Activated CD4-positive, alpha-beta T cell treated with anti-CD3 and anti-CD28 coated beads, Interleukin-2, amount 10 ng/mL, durations not matched to agents 24 days and 14 days (primary cell): ENCODE data around the gene PCDH9. TPM values are rescaled to one million over a fixed set of nuclear protein-coding genes. Genes with fewer than 3 reads are reported as not detected.

Source experiments
- DNase-seq: peaks from one replicate; pipeline ENCODE4 v3.0.0; 2022
- H3K27ac Mint-ChIP-seq: one replicate; pipeline ENCODE4 v1.8.0; 2022; ENCODE audit warnings: mild to moderate bottlenecking, mixed read lengths
- H3K27me3 Mint-ChIP-seq: one replicate; pipeline ENCODE4 v1.8.0; 2022; ENCODE audit warnings: mixed read lengths
- H3K36me3 Mint-ChIP-seq: one replicate; pipeline ENCODE4 v1.8.0; 2022; ENCODE audit warnings: low read depth, mild to moderate bottlenecking, mixed read lengths
- H3K4me1 Mint-ChIP-seq: one replicate; pipeline ENCODE4 v1.8.0; 2021; ENCODE audit warnings: mixed read lengths
- H3K4me3 Mint-ChIP-seq: one replicate; pipeline ENCODE4 v1.8.0; 2022; ENCODE audit warnings: mild to moderate bottlenecking, moderate library complexity, mixed read lengths
- H3K9me3 Mint-ChIP-seq: one replicate; pipeline ENCODE4 v1.8.0; 2021; ENCODE audit warnings: mixed read lengths
- intact Hi-C: fragments of 100-400 bp; cut with micrococcal nuclease; formaldehyde crosslinking; loops from one replicate; pipeline ENCODE4 v1.15.1; 2023
- total RNA-seq: library from RNA; stranded (reverse); gene quantifications from 2 replicates; pipeline ENCODE4 v1.2.3, GENCODE V29; 2022

Gene PCDH9
- total RNA-seq, 1 donor from 2014 or later, result 0.09 TPM

DNA sequence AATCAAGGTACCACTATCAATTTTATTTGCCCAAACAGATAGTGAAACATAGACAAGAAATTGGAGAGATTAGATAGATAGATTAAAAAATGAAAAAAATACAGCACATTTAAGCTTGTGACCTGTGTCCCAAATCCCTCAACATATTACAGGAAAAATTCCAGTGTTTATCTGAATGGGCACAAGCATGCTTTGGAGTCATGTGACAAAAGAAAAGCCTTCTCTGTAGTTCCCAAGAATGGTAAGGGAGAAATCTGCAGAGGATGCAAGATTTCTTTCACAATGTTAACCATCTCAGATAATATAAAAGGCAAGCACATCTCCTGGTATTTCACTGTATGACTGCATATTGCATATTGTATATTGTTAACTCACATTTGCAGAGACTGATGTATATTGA, 168.0 kb downstream of the PCDH9 start:
- Mint-ChIP-seq H3K27ac (no peak overlapping the region), H3K9me3 (no peaks in the 10 kb centered on the region), H3K4me1 (no peaks in the 10 kb centered on the region), H3K4me3 (no peak overlapping the region), H3K36me3 (no peaks in the 10 kb centered on the region), H3K27me3 (no peaks in the 10 kb centered on the region)
- intact Hi-C loops, result no loop called here
- DNase-seq, result no peak

DNA sequence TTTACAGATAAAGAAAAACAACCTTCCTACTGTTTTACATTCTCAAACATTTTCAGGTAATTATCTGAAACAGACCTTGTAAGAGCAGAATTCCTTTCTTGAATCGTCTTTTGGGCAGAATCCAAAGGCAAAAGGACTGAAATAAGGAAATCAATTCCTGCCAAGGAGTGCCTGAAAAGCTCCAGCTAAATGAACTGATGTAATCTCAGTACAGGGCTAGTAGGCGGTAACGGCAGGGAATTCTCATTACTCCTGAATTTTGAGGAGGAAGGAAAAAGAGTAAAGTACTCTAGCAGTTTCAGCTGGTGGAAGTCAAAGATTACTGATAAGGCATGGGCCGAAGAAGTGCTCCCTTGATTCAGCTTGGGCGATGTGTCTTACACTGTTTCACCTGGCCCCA, 168.4 kb downstream of the PCDH9 start:
- Mint-ChIP-seq H3K4me1 (no peaks in the 10 kb centered on the region), H3K27me3 (no peaks in the 10 kb centered on the region), H3K36me3 (no peaks in the 10 kb centered on the region), H3K4me3 (no peak overlapping the region), H3K9me3 (no peaks in the 10 kb centered on the region), H3K27ac (no peak overlapping the region)
- intact Hi-C loops, result no loop called here
- DNase-seq, result no peak

DNA sequence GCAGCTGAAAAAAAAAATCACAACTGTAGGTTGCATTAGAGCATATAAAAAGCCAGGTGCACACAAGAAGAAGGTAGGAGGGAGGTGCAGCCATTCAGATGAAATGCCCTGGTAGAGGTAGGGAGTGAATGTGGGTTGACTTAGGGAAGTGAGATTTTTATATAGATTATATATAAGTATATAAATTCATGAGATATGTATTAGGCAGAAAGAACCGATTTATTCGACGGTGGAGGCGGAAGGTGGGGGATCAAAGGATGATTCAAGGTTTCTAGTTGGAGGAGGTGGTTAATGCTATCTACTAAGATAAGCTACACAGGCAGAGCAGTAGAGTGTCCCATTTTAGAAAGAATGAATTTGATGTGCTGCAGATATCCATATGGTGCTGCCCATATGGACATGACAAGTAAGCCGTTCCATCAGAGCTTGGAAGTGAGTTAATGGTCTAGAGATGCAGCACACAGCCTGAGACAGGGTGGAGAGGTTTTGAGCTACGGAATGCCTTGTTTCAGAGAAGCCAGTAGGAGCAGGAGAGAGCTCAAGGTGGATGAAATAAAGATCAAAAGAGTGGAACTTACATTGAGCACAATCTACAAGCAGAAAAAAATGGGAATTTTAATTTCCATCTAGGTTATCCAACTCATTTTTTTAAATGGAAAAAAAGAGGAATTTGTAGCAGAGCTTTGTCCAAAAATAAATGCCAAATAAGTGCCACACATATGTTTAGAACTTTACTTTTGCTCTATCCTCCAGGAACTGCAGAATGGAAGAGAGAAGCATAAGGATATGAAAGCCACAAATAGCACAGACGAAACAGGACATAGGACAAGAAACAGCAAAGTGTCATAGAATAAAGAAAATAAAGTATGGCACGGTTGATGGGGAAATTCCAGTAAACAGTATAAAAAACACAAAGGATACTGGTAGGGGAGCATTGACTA, 177.3 kb downstream of the PCDH9 start:
- Mint-ChIP-seq H3K4me3 (no peak overlapping the region), H3K27me3 (no peaks in the 10 kb centered on the region), H3K36me3 (no peaks in the 10 kb centered on the region), H3K9me3 (no peaks in the 10 kb centered on the region), H3K27ac (no peak overlapping the region), H3K4me1 (peaks cover 4% of the 10 kb centered on the region)
- no peak for DNase-seq
- intact Hi-C loops, result no loop called here

DNA sequence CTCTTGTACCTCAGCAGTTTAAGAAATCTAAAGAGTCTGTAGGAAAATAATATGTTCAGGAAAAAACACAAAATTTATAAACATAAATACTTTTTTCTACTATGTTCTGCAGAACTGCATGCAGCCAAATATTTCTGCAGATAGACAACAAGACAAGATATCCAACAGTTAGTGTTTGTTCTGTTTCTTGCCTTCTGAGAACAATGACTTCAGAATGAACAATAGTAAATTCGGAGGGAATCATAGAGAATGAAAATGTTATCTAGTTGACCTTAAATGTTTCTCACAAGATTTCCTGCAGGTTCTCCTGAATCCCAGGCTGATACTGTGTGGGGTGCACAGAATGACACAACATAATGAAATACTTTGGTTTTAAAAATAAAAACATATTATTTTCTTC, 180.4 kb downstream of the PCDH9 start:
- Mint-ChIP-seq H3K9me3 (no peaks in the 10 kb centered on the region), H3K27me3 (no peaks in the 10 kb centered on the region), H3K4me3 (no peak overlapping the region), H3K4me1 (peaks cover 4% of the 10 kb centered on the region), H3K36me3 (no peaks in the 10 kb centered on the region), H3K27ac (no peak overlapping the region)
- DNase-seq, result no peak
- intact Hi-C loops, result no loop called here

DNA sequence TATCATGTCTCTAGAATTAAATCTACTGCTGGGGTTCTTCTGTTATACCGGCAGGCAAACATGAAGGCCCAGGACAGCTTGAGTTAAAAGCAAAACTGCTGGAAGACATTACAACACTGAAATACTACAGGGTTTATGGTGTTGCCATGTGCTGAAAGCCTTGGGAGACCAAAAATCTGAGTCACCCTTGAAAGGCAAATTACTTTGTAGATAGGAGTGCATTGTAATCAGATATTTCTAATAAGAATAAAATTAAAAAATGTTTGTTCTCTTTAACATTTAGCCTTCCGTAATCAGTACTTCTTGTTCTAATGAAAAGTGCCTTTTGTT, 181.3 kb downstream of the PCDH9 start:
- H3K4me3 Mint-ChIP-seq, result no peak overlapping the region

DNA sequence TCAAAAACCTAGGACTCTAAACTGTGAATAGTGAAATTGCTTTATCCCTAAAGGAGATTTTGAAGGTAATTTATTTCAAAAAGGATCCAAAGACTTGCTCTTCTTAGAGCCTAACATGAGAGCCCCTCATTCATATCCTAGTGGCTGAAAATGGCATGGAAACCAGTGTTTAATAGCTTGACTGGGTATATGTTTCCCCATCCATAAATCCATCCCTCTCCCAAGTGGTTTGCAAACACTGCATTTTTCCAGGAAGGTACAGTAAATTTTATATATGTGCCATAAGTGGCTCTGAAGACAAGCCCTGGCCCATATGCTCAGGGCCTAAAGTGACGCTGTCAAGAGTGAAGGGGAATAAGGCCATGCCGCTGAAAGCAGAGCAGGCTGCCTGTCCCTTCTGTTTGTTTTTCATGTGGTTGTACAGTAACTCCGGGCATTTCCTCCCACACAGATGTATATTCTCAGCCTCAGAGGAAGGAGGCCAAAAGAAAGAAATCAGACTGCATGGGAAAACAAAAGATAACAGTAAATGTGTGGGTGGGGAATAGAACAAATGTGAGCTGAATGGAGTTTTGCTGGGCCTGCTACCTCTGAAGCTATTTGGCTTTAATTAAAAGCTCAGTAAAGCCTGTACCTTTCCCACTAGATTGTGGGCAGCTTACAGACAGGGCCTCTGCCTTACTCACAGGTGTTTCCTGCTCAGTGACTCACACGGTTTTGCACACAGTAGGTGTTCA, 181.9 kb downstream of the PCDH9 start:
- Mint-ChIP-seq H3K9me3 (no peaks in the 10 kb centered on the region), H3K36me3 (no peaks in the 10 kb centered on the region), H3K27me3 (no peaks in the 10 kb centered on the region), H3K27ac (no peak overlapping the region), H3K4me1 (peaks cover 4% of the 10 kb centered on the region), H3K4me3 (no peak overlapping the region)
- intact Hi-C loops, result no loop called here
- no peak for DNase-seq

More for the DNA sequence above, 181.3 kb downstream of the PCDH9 start:
- intact Hi-C loops, result no loop called here
- Mint-ChIP-seq H3K36me3 (no peaks in the 10 kb centered on the region), H3K4me1 (peaks cover 4% of the 10 kb centered on the region), H3K9me3 (no peaks in the 10 kb centered on the region), H3K27me3 (no peaks in the 10 kb centered on the region), H3K27ac (no peak overlapping the region)
- no peak for DNase-seq

DNA sequence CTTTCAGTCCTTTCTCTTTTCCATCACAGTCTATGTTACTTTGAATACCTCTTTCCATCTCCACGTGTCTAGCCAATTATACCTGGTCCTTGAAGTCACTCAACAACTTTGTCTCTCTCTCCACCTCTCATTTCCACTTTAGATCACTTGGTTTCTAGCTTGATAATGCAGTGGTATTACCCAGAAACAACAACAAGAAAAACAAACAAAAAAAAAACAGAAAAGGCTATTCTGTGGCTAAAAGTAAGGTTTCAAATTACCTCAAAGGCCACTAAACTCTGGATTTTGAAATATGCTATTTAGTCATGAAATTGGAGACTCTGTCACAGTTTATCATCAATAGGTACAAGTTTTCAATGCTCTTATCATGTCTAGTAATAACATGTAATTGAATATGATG, 184.8 kb downstream of the PCDH9 start:
- intact Hi-C loops, result no loop called here
- peaks cover 4% of the 10 kb centered on the region for H3K4me1 Mint-ChIP-seq
- H3K4me3 Mint-ChIP-seq, result no peak overlapping the region
- H3K36me3 Mint-ChIP-seq, result no peaks in the 10 kb centered on the region
- H3K27me3 Mint-ChIP-seq, result no peaks in the 10 kb centered on the region
- no peak for DNase-seq
- H3K27ac Mint-ChIP-seq, result no peak overlapping the region
- H3K9me3 Mint-ChIP-seq, result no peaks in the 10 kb centered on the region

DNA sequence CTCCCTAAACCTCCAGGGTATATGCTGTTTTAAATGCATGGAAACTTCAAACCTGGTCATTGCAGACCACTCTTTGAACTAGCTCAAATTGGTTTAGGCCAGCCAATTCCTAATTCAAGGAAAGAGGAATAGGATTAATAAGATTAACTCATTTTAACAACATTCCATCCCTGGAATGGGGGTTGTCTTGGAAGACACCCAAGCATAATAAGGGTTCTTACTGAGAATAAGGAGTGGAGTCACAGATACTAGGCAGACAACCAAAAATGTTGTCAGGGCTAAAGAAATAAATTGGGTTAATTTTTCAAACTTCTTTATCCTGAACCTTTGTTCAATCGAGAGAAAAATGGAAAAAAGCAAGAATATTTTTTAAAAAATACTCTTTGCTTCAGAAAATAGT, 186.2 kb downstream of the PCDH9 start:
- no peak for DNase-seq
- intact Hi-C loops, result no loop called here
- Mint-ChIP-seq H3K4me3 (no peak overlapping the region), H3K36me3 (no peaks in the 10 kb centered on the region), H3K4me1 (peaks cover 4% of the 10 kb centered on the region), H3K27me3 (no peaks in the 10 kb centered on the region), H3K27ac (no peak overlapping the region), H3K9me3 (no peaks in the 10 kb centered on the region)

DNA sequence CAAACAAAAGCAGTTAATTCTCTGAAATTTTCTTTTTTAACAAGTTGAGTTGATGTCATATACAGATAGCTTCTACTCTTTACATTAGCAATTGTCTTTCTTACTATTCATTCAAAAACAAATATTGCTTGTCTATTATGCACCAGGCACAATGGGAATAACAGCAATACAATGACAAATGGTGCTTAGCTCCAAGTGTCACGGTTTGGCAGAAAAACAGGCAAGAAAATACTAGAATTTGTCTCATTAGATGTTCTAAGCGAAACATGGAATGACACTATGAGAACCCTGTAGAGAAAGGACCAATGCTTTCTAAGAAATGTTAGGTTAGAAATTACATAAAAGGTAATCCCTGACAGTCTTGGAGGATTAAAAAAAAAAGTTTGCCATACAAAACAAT, 187.6 kb downstream of the PCDH9 start:
- Mint-ChIP-seq H3K9me3 (no peaks in the 10 kb centered on the region), H3K36me3 (no peaks in the 10 kb centered on the region), H3K4me3 (no peak overlapping the region), H3K4me1 (no peaks in the 10 kb centered on the region), H3K27ac (no peak overlapping the region), H3K27me3 (no peaks in the 10 kb centered on the region)
- DNase-seq, result no peak
- intact Hi-C loops, result no loop called here

DNA sequence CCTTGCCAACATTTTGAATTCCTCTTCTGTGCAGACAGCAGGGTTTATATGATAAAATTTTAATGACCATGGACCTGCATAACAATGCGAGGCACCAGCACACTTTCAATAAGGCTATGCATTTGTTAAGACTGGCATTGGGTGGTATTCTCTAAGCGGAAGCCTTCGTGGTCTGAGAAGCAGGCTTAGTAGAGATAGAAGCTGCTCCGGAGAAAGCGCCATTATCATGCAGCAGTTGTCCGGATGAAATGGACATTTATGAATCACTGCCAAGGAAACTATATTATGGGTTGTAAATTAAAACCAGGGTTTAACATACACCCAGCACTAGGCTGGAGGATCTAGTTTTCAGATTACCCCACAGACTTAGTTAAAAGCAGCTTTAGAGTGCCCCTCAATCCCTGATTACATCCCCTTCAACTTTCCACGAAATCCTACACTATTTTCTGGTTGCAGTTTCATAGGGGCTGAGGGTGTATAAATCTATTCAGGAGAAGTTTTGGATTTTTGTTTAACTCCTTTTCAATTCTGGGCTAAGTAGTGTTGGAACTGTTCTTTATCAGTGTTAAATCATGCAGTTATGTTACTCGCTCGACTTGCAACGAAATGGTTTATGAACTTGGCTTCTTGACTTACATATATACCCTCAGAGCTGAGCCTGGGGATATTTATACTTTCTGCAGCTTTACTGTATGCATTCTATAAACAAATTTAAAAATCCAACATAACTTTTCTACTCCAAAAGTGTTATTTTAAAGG, 193.3 kb downstream of the PCDH9 start:
- no peak for DNase-seq
- intact Hi-C loops, result no loop called here
- H3K27me3 Mint-ChIP-seq, result no peaks in the 10 kb centered on the region
- no peak overlapping the region for H3K4me3 Mint-ChIP-seq
- H3K9me3 Mint-ChIP-seq, result no peaks in the 10 kb centered on the region
- H3K27ac Mint-ChIP-seq, result no peak overlapping the region
- no peaks in the 10 kb centered on the region for H3K36me3 Mint-ChIP-seq
- no peaks in the 10 kb centered on the region for H3K4me1 Mint-ChIP-seq

DNA sequence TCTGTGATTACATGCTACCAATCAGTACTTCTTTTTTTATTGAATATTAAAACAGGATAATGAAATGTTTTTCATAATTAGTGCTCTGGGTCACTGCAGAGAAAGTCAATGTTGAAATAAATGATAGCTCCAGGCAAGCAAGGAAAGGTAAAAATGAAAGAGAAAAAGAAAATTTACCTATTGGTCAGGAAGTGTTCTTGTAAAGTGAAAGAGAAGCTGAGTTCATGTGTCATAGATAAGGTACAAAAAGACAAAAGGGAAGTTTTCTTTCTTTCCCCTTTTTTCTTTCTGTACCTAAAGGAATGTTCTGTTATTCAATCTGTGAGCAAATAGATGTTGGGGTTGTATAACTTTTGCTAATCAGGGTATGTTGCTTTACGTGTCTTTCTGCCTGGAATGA, 197.0 kb downstream of the PCDH9 start:
- H3K9me3 Mint-ChIP-seq, result no peaks in the 10 kb centered on the region
- intact Hi-C loops, result no loop called here
- H3K27ac Mint-ChIP-seq, result no peak overlapping the region

DNA sequence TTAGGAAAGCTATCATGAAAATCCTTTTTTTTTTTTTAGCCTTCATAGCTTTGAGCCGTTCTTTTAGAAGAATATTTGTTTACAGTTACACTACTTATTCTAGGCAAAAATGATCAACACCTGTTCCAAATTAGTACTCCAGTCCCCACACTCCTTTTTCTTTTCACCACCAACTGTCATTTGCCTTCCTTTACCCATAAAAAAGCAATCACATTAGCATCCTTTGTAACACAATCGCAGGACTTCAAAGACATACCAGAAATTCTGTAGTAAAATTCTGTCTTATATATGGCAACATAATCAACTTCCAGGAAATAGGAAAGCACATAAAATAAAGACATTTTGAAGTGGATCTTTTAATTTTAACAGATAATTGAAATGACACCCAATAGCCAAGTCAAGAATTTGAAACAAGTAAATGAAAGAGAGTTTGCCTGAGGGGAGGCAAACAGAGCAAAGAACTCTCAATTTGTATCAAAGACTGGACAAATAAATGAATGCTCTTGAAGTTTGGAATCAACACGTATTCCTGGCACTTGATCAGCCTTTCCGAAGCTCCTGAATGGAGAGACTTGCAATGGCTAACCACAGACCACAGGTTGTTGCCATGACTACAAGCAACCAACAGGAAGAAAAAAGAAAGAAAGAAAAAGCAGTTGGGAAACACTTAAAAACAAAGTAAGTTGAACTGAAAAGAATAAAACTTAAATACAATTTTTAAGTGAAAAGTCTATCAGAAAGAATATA, 206.8 kb downstream of the PCDH9 start:
- intact Hi-C loops, result no loop called here

More for the DNA sequence above, 197.0 kb downstream of the PCDH9 start:
- Mint-ChIP-seq H3K27me3 (no peaks in the 10 kb centered on the region), H3K36me3 (no peaks in the 10 kb centered on the region), H3K4me3 (no peak overlapping the region), H3K4me1 (no peaks in the 10 kb centered on the region)
- DNase-seq, result no peak

DNA sequence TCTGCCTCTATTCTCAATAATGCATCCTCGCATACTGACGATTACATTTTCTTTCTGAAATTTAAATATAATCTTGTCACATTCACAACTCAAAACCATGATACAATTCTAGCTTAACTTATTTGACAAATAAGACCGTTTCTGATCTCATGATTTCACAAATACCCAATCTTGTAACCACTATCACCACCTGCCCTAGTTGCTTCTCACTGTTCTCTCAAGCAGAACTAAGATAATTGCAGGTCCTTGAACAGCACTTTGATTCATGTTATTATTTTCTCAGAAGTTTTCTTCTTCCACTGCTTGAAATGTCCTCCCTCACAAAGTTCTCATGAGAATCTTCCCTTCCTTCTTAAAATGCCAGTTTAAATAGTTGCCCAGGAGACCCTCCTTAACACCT, 211.4 kb downstream of the PCDH9 start:
- no peaks in the 10 kb centered on the region for H3K36me3 Mint-ChIP-seq
- intact Hi-C loops, result no loop called here
- no peak overlapping the region for H3K4me3 Mint-ChIP-seq
- H3K4me1 Mint-ChIP-seq, result no peaks in the 10 kb centered on the region
- H3K9me3 Mint-ChIP-seq, result no peaks in the 10 kb centered on the region
- H3K27ac Mint-ChIP-seq, result no peak overlapping the region
- no peak for DNase-seq
- no peaks in the 10 kb centered on the region for H3K27me3 Mint-ChIP-seq

More for the DNA sequence above, 206.8 kb downstream of the PCDH9 start:
- H3K4me3 Mint-ChIP-seq, result no peak overlapping the region
- H3K9me3 Mint-ChIP-seq, result no peaks in the 10 kb centered on the region
- H3K36me3 Mint-ChIP-seq, result no peaks in the 10 kb centered on the region
- no peak overlapping the region for H3K27ac Mint-ChIP-seq
- DNase-seq, result no peak
- no peaks in the 10 kb centered on the region for H3K27me3 Mint-ChIP-seq
- no peaks in the 10 kb centered on the region for H3K4me1 Mint-ChIP-seq
